Activated T-helper 17 cell treated with anti-CD3 and anti-CD28 coated beads, Interleukin-2, amount 50 U/mL, for 72 hours (primary cell): Measurements from ENCODE around the gene ALPK3. TPM values are rescaled to one million over a fixed set of nuclear protein-coding genes. Genes with fewer than 3 reads are reported as not detected.

Experiments used
- ATAC-seq: fragments of 150-1000 bp; cut with Tn5 transposase; replicated peaks from 2 replicates; pipeline ENCODE4 v1.10.0; 2021; ENCODE audit warnings: mild to moderate bottlenecking, moderate library complexity
- H3K27ac Mint-ChIP-seq: one replicate; pipeline ENCODE4 v1.8.0; 2022; ENCODE audit warnings: mixed read lengths
- H3K27me3 Mint-ChIP-seq: one replicate; pipeline ENCODE4 v1.8.0; 2022; ENCODE audit warnings: mixed read lengths
- H3K36me3 Mint-ChIP-seq: one replicate; pipeline ENCODE4 v1.8.0; 2022; ENCODE audit warnings: low read depth, mild to moderate bottlenecking, mixed read lengths
- H3K4me1 Mint-ChIP-seq: one replicate; pipeline ENCODE4 v1.8.0; 2022; ENCODE audit warnings: mixed read lengths
- H3K4me3 Mint-ChIP-seq: one replicate; pipeline ENCODE4 v1.8.0; 2022; ENCODE audit warnings: mild to moderate bottlenecking, mixed read lengths
- H3K9me3 Mint-ChIP-seq: one replicate; pipeline ENCODE4 v1.8.0; 2022; ENCODE audit warnings: mixed read lengths
- total RNA-seq, 2 donors: library from RNA; stranded (reverse); gene quantifications; one replicate each; pipeline ENCODE4 v1.2.3, GENCODE V29; 2022

Gene ALPK3
- total RNA-seq, 2 donors from 2014 or later = 0.29 to 1.1 TPM

GRCh38 chr15:84810073-84810840 lies 6.9 kb upstream of the ALPK3 start:
- no peak overlapping the region for H3K4me3 Mint-ChIP-seq
- peaks cover 4% of the 10 kb centered on the region for H3K4me1 Mint-ChIP-seq
- peak overlapping the region; percentile 41 for H3K27ac Mint-ChIP-seq
- peaks cover 18% of the 10 kb centered on the region for H3K36me3 Mint-ChIP-seq
- ATAC-seq = no peak
- no peaks in the 10 kb centered on the region for H3K9me3 Mint-ChIP-seq
- H3K27me3 Mint-ChIP-seq = peaks cover 1% of the 10 kb centered on the region

DNA sequence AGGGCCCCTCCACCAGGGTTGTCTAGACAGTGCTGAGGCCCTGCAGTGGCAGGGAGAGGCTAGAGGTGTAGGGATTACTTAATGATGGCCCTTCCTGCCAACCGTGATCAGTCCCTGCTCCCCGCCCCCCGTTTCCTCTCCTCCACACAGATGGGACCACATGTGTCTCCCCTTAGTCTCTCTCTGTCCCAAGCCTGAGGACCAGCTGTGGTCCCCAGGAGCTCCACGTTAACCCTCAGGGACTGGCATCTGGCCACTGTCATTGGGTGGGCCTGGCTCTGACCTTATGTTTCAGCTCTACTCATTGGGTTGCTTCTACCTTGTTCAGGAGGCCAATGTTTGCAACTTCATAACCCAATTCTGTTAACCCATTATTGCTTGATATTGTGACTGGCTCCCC lies 6.0 kb upstream of the ALPK3 start:
- Mint-ChIP-seq H3K4me1 (peaks cover 4% of the 10 kb centered on the region), H3K27me3 (peaks cover 7% of the 10 kb centered on the region), H3K4me3 (no peak overlapping the region), H3K9me3 (no peaks in the 10 kb centered on the region), H3K36me3 (peaks cover 12% of the 10 kb centered on the region), H3K27ac (no peak overlapping the region)
- ATAC-seq = no peak

GRCh38 chr15:84811828-84812227 lies 5.3 kb upstream of the ALPK3 start:
- H3K27me3 Mint-ChIP-seq = peaks cover 10% of the 10 kb centered on the region
- no peaks in the 10 kb centered on the region for H3K9me3 Mint-ChIP-seq
- H3K4me1 Mint-ChIP-seq = peaks cover 8% of the 10 kb centered on the region
- H3K36me3 Mint-ChIP-seq = peaks cover 6% of the 10 kb centered on the region
- no peak overlapping the region for H3K4me3 Mint-ChIP-seq
- ATAC-seq = no peak
- no peak overlapping the region for H3K27ac Mint-ChIP-seq

DNA sequence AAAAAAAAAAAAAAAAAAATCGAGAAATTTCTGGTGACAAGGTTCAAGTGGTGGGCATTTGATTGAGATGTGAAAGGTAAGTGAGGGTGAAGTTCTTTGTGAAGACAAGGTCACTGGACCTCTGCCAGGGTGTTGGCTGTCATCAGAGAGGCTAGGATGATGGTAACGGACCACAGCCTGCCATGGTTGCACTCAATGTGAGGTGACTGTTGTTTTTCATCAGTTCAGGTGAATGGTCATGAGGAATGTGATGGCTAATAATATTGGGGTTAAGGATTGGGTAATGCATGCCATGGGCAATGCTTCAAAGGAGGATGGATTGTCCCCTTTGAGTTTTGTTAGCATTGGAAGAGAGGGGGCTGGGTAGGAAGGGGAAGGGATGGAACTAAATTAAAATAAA lies 4.3 kb upstream of the ALPK3 start:
- H3K4me3 Mint-ChIP-seq = no peak overlapping the region
- H3K27me3 Mint-ChIP-seq = peaks cover 10% of the 10 kb centered on the region
- ATAC-seq = no peak
- no peaks in the 10 kb centered on the region for H3K9me3 Mint-ChIP-seq
- H3K4me1 Mint-ChIP-seq = peaks cover 8% of the 10 kb centered on the region
- no peaks in the 10 kb centered on the region for H3K36me3 Mint-ChIP-seq
- no peak overlapping the region for H3K27ac Mint-ChIP-seq

- peaks cover 12% of the 10 kb centered on the region for H3K4me1 Mint-ChIP-seq
- H3K36me3 Mint-ChIP-seq = no peaks in the 10 kb centered on the region
- H3K27ac Mint-ChIP-seq = no peak overlapping the region
- peaks cover 10% of the 10 kb centered on the region for H3K27me3 Mint-ChIP-seq
- no peaks in the 10 kb centered on the region for H3K9me3 Mint-ChIP-seq
- no peak overlapping the region for H3K4me3 Mint-ChIP-seq
- no peak for ATAC-seq
Observed at GRCh38 chr15:84813435-84813834, 3.7 kb upstream of the ALPK3 start.

- ATAC-seq = no peak
- Mint-ChIP-seq H3K4me1 (peaks cover 12% of the 10 kb centered on the region), H3K9me3 (no peaks in the 10 kb centered on the region), H3K27ac (no peak overlapping the region), H3K4me3 (no peak overlapping the region), H3K27me3 (peaks cover 10% of the 10 kb centered on the region), H3K36me3 (no peaks in the 10 kb centered on the region)
Observed at GRCh38 chr15:84813931-84814330, 3.2 kb upstream of the ALPK3 start.

DNA sequence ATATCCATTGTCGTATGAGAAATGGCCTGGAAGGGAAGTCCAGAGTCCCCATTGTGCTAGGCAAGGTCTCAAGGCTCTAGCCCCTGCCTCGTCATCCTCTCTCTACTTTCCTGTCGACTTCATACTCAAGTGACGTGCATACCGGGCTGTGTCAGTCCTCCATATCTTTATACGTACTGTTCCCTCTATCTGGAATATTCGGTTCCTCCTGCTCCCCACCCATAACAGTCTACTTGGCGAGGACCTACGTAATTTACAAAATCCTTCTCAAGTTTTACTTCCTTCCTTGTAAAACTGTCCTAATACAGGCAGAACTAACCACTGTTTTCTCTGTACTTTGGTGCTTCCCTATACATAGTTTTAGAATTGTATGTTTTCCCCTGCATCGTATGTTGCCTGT lies 2.2 kb upstream of the ALPK3 start:
- peaks cover 12% of the 10 kb centered on the region for H3K4me1 Mint-ChIP-seq
- H3K27me3 Mint-ChIP-seq = peaks cover 10% of the 10 kb centered on the region
- no peaks in the 10 kb centered on the region for H3K9me3 Mint-ChIP-seq
- ATAC-seq = no peak
- H3K36me3 Mint-ChIP-seq = no peaks in the 10 kb centered on the region
- no peak overlapping the region for H3K27ac Mint-ChIP-seq
- H3K4me3 Mint-ChIP-seq = no peak overlapping the region

GRCh38 chr15:84817466-84818081 lies 418 bp downstream of the ALPK3 start:
- Mint-ChIP-seq H3K27ac (peak overlapping the region; percentile 18), H3K4me1 (peaks cover 8% of the 10 kb centered on the region), H3K27me3 (peaks cover 10% of the 10 kb centered on the region), H3K4me3 (no peak overlapping the region), H3K36me3 (no peaks in the 10 kb centered on the region), H3K9me3 (no peaks in the 10 kb centered on the region)
- no peak for ATAC-seq

DNA sequence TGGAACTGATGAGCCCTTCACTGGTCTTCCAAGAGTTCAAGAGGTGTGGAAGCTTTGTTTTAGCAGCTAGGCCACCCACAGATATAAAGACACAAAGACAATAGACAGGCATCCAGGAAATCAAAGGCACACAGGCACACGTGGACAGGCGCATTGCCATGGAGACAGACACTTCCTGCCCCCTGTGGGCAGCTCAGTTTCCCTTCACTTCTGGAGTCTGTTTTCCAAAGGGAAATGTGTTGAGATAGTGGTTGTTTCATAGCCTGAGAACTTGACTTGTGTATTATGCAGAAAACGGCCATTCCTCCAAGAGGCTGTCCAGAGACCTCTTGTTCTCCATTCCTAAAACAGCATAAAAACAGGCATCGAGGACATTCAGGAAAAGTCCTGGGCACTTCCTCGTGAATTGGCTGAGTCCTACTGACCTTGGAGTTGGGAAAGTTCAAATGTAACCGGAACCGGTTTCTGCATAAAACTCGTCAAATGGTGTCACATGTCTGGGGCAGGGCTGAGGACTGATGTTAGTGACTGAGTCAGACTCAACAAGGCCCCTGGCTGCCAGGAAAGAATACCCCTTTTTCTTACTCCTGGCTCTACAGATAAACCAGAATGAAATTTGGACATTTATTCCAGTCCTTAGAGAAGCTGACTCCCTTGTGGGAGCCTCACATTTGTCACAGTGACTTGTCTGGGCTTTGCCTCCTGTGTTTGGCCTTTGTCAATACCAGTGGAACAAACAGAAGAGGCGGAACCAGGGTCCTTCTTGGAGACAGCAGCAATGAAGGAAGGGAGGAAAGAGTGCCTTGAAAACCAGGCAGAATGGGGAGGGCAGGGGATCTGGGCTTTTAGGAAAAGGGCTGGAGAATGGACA lies 1.3 kb downstream of the ALPK3 start:
- H3K27ac Mint-ChIP-seq = peak overlapping the region; percentile 32
- H3K27me3 Mint-ChIP-seq = peaks cover 10% of the 10 kb centered on the region
- H3K4me3 Mint-ChIP-seq = no peak overlapping the region
- peaks cover 8% of the 10 kb centered on the region for H3K4me1 Mint-ChIP-seq
- H3K36me3 Mint-ChIP-seq = no peaks in the 10 kb centered on the region
- H3K9me3 Mint-ChIP-seq = no peaks in the 10 kb centered on the region
- ATAC-seq = no peak

DNA sequence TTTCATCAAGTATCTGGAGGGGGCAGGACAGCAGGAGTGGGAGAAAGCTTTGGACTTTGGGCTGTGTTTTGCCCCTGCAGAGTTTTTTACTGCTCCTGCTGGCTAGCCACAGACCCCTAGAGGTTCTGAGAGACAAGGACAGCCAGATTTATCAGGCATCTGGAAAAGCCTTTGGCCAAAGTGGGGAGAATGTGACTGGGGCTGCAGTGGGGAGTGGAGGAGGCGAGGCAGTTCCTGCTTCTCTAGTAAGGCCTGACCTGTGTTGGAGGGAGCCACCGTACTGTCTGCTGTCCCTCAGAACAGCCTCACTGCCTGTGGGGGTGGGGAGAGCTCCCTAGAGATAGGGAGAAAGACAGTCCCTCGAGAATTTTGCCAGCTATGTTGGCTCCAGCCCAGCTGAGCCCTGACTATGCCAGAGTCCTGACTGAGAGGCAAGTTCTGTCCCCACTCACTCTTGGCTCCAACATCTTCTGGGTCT lies 2.2 kb downstream of the ALPK3 start:
- no peak for ATAC-seq
- Mint-ChIP-seq H3K27me3 (peaks cover 10% of the 10 kb centered on the region), H3K4me3 (no peak overlapping the region), H3K9me3 (no peaks in the 10 kb centered on the region), H3K36me3 (no peaks in the 10 kb centered on the region), H3K27ac (peak overlapping the region; percentile 32), H3K4me1 (peaks cover 8% of the 10 kb centered on the region)

DNA sequence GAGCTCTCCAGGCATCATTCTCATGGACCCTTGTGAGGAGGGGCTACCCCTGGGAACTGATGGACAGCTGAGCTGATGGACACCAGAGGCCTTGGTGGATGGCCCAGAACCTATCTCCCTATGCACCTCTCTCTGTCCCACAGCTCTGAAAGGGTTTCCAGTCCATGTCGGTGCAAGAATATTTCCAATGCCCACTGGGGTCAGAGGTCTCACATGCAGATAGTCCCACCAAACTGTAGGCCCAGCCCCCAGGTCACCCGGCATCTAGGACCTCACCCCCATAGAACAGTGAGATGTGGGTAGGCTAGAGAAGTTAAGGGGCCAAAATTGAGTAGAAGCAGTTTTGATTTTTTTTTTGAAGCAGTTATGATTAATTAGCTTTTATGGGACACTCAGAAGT lies 2.6 kb downstream of the ALPK3 start:
- no peak for ATAC-seq
- Mint-ChIP-seq H3K27me3 (peaks cover 10% of the 10 kb centered on the region), H3K4me3 (no peak overlapping the region), H3K4me1 (peaks cover 8% of the 10 kb centered on the region), H3K36me3 (no peaks in the 10 kb centered on the region), H3K9me3 (no peaks in the 10 kb centered on the region), H3K27ac (no peak overlapping the region)

- Mint-ChIP-seq H3K27ac (no peak overlapping the region), H3K4me1 (peaks cover 6% of the 10 kb centered on the region), H3K27me3 (peaks cover 1% of the 10 kb centered on the region), H3K9me3 (no peaks in the 10 kb centered on the region), H3K4me3 (no peak overlapping the region), H3K36me3 (no peaks in the 10 kb centered on the region)
- ATAC-seq = no peak
Observed at GRCh38 chr15:84821501-84822021, 4.4 kb downstream of the ALPK3 start.

DNA sequence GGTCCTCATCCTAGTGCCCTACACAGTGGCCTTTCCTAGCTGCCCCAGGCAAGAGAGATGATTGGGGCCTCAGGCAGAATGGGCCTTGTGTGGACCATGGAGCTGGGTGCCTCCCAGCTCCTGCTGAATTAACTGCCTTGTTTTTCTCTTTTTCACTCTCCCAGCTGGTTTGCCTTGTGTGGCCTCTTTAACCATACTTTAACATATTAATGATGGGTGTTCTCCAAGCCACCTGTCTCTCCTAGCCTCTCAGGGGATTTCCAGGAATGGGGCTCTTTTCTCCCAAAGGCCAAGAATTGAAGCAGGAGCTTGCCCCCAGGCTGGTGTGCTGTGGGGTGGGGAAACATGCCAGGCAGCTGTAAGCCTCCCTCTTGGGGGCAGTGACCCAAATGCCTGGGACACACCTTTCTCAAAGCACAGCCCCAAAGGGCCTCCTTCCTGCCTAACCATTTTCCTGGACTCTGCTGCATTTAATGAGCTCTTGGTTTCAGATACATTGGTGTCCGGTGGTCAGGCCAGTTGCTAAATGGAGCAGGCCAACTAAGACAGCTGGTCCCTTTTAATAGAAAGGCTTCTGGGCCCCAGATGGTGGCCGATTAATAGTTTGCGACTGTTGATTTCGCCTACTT lies 5.6 kb downstream of the ALPK3 start:
- H3K9me3 Mint-ChIP-seq = no peaks in the 10 kb centered on the region
- no peaks in the 10 kb centered on the region for H3K36me3 Mint-ChIP-seq
- ATAC-seq = no peak
- H3K27ac Mint-ChIP-seq = no peak overlapping the region
- no peak overlapping the region for H3K4me3 Mint-ChIP-seq
- no peaks in the 10 kb centered on the region for H3K27me3 Mint-ChIP-seq
- peaks cover 4% of the 10 kb centered on the region for H3K4me1 Mint-ChIP-seq

- H3K4me1 Mint-ChIP-seq = no peaks in the 10 kb centered on the region
- no peaks in the 10 kb centered on the region for H3K36me3 Mint-ChIP-seq
- no peaks in the 10 kb centered on the region for H3K9me3 Mint-ChIP-seq
- H3K27me3 Mint-ChIP-seq = no peaks in the 10 kb centered on the region
- no peak for ATAC-seq
- no peak overlapping the region for H3K4me3 Mint-ChIP-seq
- no peak overlapping the region for H3K27ac Mint-ChIP-seq
Observed at GRCh38 chr15:84823282-84823878, 6.2 kb downstream of the ALPK3 start.
